Hepatocyte (in vitro differentiated cells): ENCODE results near the gene GBE1. TPM values are rescaled to one million over a fixed set of nuclear protein-coding genes. Genes with fewer than 3 reads are reported as not detected.

Experiments used
- DNase-seq: peaks from one replicate; pipeline ENCODE4 v3.0.0-alpha.2; 2016; ENCODE audit warnings: low spot score
- H2AFZ ChIP-seq: fragments of 200-600 bp; sonication (generic); 2 replicates; pipeline ENCODE4 v1.6.0; 2016; ENCODE audit warnings: antibody characterized with exemption, mild to moderate bottlenecking
- H3K27ac ChIP-seq: fragments of 200-600 bp; sonication (generic); 2 replicates; pipeline ENCODE4 v1.5.1; 2016; ENCODE audit warnings: mild to moderate bottlenecking
- H3K27me3 ChIP-seq: fragments of 200-600 bp; sonication (generic); 2 replicates; pipeline ENCODE4 v1.6.1; 2016
- H3K36me3 ChIP-seq: fragments of 200-600 bp; sonication (generic); replicated peaks from 2 replicates; pipeline ENCODE4 v1.5.1; 2016; ENCODE audit warnings: low read depth; ENCODE audit not compliant: insufficient read depth
- H3K4me1 ChIP-seq: fragments of 200-600 bp; sonication (generic); 2 replicates; pipeline ENCODE4 v1.5.1; 2016; ENCODE audit warnings: mild to moderate bottlenecking, moderate library complexity; ENCODE audit not compliant: insufficient read depth
- H3K4me2 ChIP-seq: fragments of 200-600 bp; sonication (generic); 2 replicates; pipeline ENCODE4 v1.6.0; 2016
- H3K4me3 ChIP-seq: fragments of 200-600 bp; sonication (generic); 2 replicates; pipeline ENCODE4 v1.5.1; 2016; ENCODE audit warnings: mild to moderate bottlenecking
- H3K79me2 ChIP-seq: fragments of 200-600 bp; sonication (generic); 2 replicates; pipeline ENCODE4 v1.6.0; 2017; ENCODE audit warnings: mild to moderate bottlenecking
- H3K9me2 ChIP-seq: fragments of 200-600 bp; sonication (generic); replicated peaks from 2 replicates; pipeline ENCODE4 v1.6.0; 2017; ENCODE audit warnings: mild to moderate bottlenecking; ENCODE audit not compliant: insufficient read depth
- H3K9me3 ChIP-seq: fragments of 200-600 bp; sonication (generic); 2 replicates; pipeline ENCODE4 v1.5.1; 2016; ENCODE audit warnings: low read depth, mild to moderate bottlenecking
- H4K20me1 ChIP-seq: fragments of 200-600 bp; sonication (generic); 2 replicates; pipeline ENCODE4 v1.6.0; 2016; ENCODE audit warnings: mild to moderate bottlenecking; ENCODE audit not compliant: insufficient read depth, poor library complexity, severe bottlenecking
- CTCF ChIP-seq: fragments of 200-600 bp; sonication (generic); IDR thresholded peaks from 2 replicates; pipeline ENCODE4 v1.5.1; 2016; ENCODE audit warnings: antibody characterized with exemption, mild to moderate bottlenecking; ENCODE audit not compliant: poor library complexity
- EZH2 ChIP-seq: fragments of 200-600 bp; sonication (generic); IDR thresholded peaks from 2 replicates; pipeline ENCODE4 v1.6.1; 2016; ENCODE audit warnings: antibody characterized with exemption, mild to moderate bottlenecking, borderline replicate concordance
- EZH2phosphoT487 ChIP-seq: fragments of 200-600 bp; sonication (generic); IDR thresholded peaks from one replicate; pipeline ENCODE4 v1.6.1; 2018; ENCODE audit warnings: antibody characterized with exemption, mild to moderate bottlenecking, low read depth, moderate library complexity; ENCODE audit not compliant: unreplicated experiment, severe bottlenecking
- WGBS: methylation state at CpG from one replicate; pipeline ENCODE4 v1.1.6; 2016; ENCODE audit warnings: low lambda C conversion rate; ENCODE audit errors: missing lambda C conversion rate; 5-methylcytosine and 5-hydroxymethylcytosine counted together
- polyA plus RNA-seq: library from polyadenylated mRNA; unstranded; fragments of >200 nt; fragmentation: Nextera tagmentation; extraction: Ambion mirVana; gene quantifications from 2 replicates; pipeline ENCODE4 v1.2.1, GENCODE V29; 2016
- total RNA-seq: library from RNA; depleted of rRNA; stranded (reverse); fragments of >200 nt; gene quantifications from 2 replicates; pipeline ENCODE4 v1.2.3, GENCODE V29; 2014

GBE1 gene
- total and polyA plus RNA-seq, 2 experiments from 2014 or later: 15.6 to 25.8 TPM

- 89% methylated on average over 4 of the region's 4 CpGs for whole genome bisulfite sequencing
- H3K9me3 ChIP-seq: peaks cover 6% of the 10 kb centered on the region
Measured at GRCh38 chr3:81544385-81544784, 217.1 kb downstream of the GBE1 start.

GRCh38 chr3:81540787-81541186 lies 220.7 kb downstream of the GBE1 start:
- Histone ChIP-seq H3K4me2 (no peak overlapping the region), H3K27me3 (no peaks in the 10 kb centered on the region), H4K20me1 (no peaks in the 10 kb centered on the region), H3K36me3 (no peaks in the 10 kb centered on the region), H3K4me3 (no peak overlapping the region), H3K9me3 (no peaks in the 10 kb centered on the region), H3K4me1 (no peaks in the 10 kb centered on the region), H2AFZ (no peak overlapping the region), H3K9me2 (no peaks in the 10 kb centered on the region), H3K27ac (no peak overlapping the region), H3K79me2 (no peaks in the 10 kb centered on the region)
- TF ChIP-seq EZH2: no peak
- no peak for TF ChIP-seq CTCF
- TF ChIP-seq EZH2phosphoT487: no peak
- 73% methylated on average over 1 of the region's 1 CpG for WGBS
- DNase-seq: no peak

More at GRCh38 chr3:81544385-81544784, 217.1 kb downstream of the GBE1 start:
- Histone ChIP-seq H3K4me2 (no peak overlapping the region), H3K4me1 (no peaks in the 10 kb centered on the region), H3K27ac (no peak overlapping the region), H3K27me3 (no peaks in the 10 kb centered on the region), H4K20me1 (no peaks in the 10 kb centered on the region), H3K4me3 (no peak overlapping the region), H3K36me3 (no peaks in the 10 kb centered on the region), H3K9me2 (no peaks in the 10 kb centered on the region), H2AFZ (no peak overlapping the region), H3K79me2 (no peaks in the 10 kb centered on the region)
- TF ChIP-seq EZH2: no peak
- TF ChIP-seq EZH2phosphoT487: no peak
- no peak for TF ChIP-seq CTCF
- DNase-seq: no peak

- Histone ChIP-seq H3K9me3 (no peaks in the 10 kb centered on the region), H3K36me3 (no peaks in the 10 kb centered on the region), H3K27ac (no peak overlapping the region), H3K27me3 (no peaks in the 10 kb centered on the region), H3K79me2 (no peaks in the 10 kb centered on the region), H3K4me1 (no peaks in the 10 kb centered on the region), H3K4me3 (no peak overlapping the region), H3K9me2 (no peaks in the 10 kb centered on the region), H2AFZ (no peak overlapping the region), H4K20me1 (no peaks in the 10 kb centered on the region), H3K4me2 (no peak overlapping the region)
- no peak for DNase-seq
- 100% methylated on average over 1 of the region's 1 CpG for WGBS
- TF ChIP-seq EZH2phosphoT487 (no peak), EZH2 (no peak), CTCF (no peak)
Measured at GRCh38 chr3:81531846-81532245, 229.6 kb downstream of the GBE1 start.

GRCh38 chr3:81531263-81531662 lies 230.2 kb downstream of the GBE1 start:
- Histone ChIP-seq H3K4me3 (no peak overlapping the region), H2AFZ (no peak overlapping the region), H3K9me3 (no peaks in the 10 kb centered on the region), H3K4me1 (no peaks in the 10 kb centered on the region), H3K36me3 (no peaks in the 10 kb centered on the region), H3K4me2 (no peak overlapping the region), H3K9me2 (no peaks in the 10 kb centered on the region), H4K20me1 (no peaks in the 10 kb centered on the region), H3K27me3 (no peaks in the 10 kb centered on the region), H3K27ac (no peak overlapping the region), H3K79me2 (no peaks in the 10 kb centered on the region)
- TF ChIP-seq EZH2phosphoT487 (no peak), CTCF (no peak), EZH2 (no peak)
- 73% methylated on average over 2 of the region's 2 CpGs for WGBS
- DNase-seq: no peak
